Measurements from ENCODE around the gene APOA5.

DNA sequence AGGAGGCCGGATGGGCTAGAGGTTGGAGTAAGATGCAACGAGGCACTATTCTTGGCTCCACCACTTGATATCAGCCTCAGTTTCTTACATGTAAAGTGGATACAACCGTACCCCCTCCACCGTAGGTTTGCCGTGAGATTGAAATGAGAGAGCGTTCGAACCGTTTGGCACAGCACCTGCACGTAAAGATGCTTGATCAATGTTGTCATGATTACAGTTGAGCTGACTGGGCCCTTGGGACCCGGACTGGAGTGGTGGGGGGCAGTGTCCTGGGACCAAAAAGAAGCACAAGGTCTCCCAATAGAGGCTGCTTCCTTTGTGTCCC, 41.8 kb upstream of the APOA5 start:
- TF ChIP-seq ZNF121 (CRISPR knock-in tag; IDR thresholded peaks at IDR 0.05) (no peak), ZNF416 (CRISPR knock-in tag; IDR thresholded peaks at IDR 0.05) (no peak), ELF4 (CRISPR knock-in tag; IDR thresholded peaks at IDR 0.05; ENCODE audit: low read depth) (no peak), ESRRA (CRISPR knock-in tag; IDR thresholded peaks at IDR 0.05; ENCODE audit: borderline replicate concordance) (no peak), ZNF396 (CRISPR knock-in tag; IDR thresholded peaks at IDR 0.05; ENCODE audit: borderline replicate concordance) (no peak)
- TF ChIP-seq, protein P1, sequence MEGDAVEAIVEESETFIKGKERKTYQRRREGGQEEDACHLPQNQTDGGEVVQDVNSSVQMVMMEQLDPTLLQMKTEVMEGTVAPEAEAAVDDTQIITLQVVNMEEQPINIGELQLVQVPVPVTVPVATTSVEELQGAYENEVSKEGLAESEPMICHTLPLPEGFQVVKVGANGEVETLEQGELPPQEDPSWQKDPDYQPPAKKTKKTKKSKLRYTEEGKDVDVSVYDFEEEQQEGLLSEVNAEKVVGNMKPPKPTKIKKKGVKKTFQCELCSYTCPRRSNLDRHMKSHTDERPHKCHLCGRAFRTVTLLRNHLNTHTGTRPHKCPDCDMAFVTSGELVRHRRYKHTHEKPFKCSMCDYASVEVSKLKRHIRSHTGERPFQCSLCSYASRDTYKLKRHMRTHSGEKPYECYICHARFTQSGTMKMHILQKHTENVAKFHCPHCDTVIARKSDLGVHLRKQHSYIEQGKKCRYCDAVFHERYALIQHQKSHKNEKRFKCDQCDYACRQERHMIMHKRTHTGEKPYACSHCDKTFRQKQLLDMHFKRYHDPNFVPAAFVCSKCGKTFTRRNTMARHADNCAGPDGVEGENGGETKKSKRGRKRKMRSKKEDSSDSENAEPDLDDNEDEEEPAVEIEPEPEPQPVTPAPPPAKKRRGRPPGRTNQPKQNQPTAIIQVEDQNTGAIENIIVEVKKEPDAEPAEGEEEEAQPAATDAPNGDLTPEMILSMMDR (IDR thresholded peaks at IDR 0.05) = no peak
- TF ChIP-seq, protein P2, sequence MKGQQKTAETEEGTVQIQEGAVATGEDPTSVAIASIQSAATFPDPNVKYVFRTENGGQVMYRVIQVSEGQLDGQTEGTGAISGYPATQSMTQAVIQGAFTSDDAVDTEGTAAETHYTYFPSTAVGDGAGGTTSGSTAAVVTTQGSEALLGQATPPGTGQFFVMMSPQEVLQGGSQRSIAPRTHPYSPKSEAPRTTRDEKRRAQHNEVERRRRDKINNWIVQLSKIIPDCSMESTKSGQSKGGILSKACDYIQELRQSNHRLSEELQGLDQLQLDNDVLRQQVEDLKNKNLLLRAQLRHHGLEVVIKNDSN (CRISPR knock-in tag; IDR thresholded peaks at IDR 0.05) = no peak
- TF ChIP-seq, protein P3, sequence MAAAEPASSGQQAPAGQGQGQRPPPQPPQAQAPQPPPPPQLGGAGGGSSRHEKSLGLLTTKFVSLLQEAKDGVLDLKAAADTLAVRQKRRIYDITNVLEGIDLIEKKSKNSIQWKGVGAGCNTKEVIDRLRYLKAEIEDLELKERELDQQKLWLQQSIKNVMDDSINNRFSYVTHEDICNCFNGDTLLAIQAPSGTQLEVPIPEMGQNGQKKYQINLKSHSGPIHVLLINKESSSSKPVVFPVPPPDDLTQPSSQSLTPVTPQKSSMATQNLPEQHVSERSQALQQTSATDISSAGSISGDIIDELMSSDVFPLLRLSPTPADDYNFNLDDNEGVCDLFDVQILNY (CRISPR knock-in tag; IDR thresholded peaks at IDR 0.05) = no peak

Data from WTC11 (cell line).